Osteocyte (in vitro differentiated cells): ENCODE measurements around the gene KLK7. TPM values are rescaled to one million over a fixed set of nuclear protein-coding genes. Genes with fewer than 3 reads are reported as not detected.
"Not testable (repeated sequence)": the region's sequence is repeated elsewhere in the genome, so short reads cannot be mapped to it uniquely, and the experiment has no call there.

Source experiments
- DNase-seq: peaks from one replicate; pipeline ENCODE4 v3.0.0; 2021; ENCODE audit warnings: mixed read lengths; ENCODE audit not compliant: unreplicated experiment; ENCODE audit errors: extremely low spot score
- H3K27ac Mint-ChIP-seq: one replicate; pipeline ENCODE4 v1.8.0; 2021; ENCODE audit warnings: mild to moderate bottlenecking, mixed read lengths; ENCODE audit not compliant: unreplicated experiment
- H3K27me3 Mint-ChIP-seq: one replicate; pipeline ENCODE4 v1.8.0; 2021; ENCODE audit warnings: mixed read lengths; ENCODE audit not compliant: unreplicated experiment
- H3K36me3 Mint-ChIP-seq: one replicate; pipeline ENCODE4 v1.8.0; 2021; ENCODE audit warnings: mixed read lengths; ENCODE audit not compliant: unreplicated experiment
- H3K4me1 Mint-ChIP-seq: one replicate; pipeline ENCODE4 v1.8.0; 2021; ENCODE audit warnings: mixed read lengths; ENCODE audit not compliant: unreplicated experiment
- H3K4me3 Mint-ChIP-seq: one replicate; pipeline ENCODE4 v1.8.0; 2021; ENCODE audit warnings: mild to moderate bottlenecking, moderate library complexity, mixed read lengths; ENCODE audit not compliant: unreplicated experiment
- H3K9me3 Mint-ChIP-seq: one replicate; pipeline ENCODE4 v1.8.0; 2021; ENCODE audit warnings: mixed read lengths; ENCODE audit not compliant: unreplicated experiment
- total RNA-seq: library from RNA; stranded (reverse); gene quantifications from 2 replicates; pipeline ENCODE4 v1.2.1, GENCODE V29; 2021
- TF ChIP-seq, protein P1 (sequence below): fragments of 200-600 bp; sonication (generic); IDR thresholded peaks from 2 replicates; pipeline ENCODE4 v1.5.0; 2021; ENCODE audit warnings: antibody characterized with exemption, mild to moderate bottlenecking, moderate library complexity

Gene KLK7
- total RNA-seq, 1 donor from 2014 or later = not detected

DNA sequence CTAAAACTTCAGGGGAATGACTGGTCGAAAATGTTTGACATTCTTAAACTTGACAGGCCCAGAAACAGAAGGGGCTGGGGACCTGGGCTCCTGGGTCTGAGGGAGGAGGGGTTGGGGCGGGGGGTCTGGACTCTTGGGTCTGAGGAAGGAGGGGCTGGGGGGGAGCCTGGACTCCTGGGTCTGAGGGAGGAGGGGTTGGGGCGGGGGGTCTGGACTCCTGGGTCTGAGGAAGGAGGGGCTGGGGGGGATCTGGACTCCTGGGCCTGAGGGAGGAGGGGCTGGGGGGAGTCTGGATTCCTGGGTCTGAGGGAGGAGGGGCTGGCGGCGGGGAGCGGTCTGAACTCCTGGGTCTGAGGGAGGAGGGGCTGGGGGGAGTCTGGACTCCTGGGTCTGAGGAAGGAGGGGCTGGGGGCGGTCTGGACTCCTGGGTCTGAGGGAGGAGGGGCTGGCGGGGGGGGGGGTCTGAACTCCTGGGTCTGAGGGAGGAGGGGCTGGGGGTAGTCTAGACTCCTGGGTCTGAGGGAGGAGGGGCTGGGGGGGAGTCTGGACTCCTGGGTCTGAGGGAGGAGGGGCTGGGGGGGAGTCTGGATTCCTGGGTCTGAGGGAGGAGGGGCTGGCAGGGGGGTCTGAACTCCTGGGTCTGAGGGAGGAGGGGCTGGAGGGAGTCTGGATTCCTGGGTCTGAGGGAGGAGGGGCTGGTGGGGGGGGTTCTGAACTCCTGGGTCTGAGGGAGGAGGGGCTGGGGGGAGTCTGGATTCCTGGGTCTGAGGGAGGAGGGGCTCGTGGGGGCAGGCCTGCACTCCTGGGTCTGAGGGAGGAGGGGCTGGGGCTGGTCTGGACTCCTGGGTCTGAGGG, 8.8 kb downstream of the KLK7 start:
- H3K4me3 Mint-ChIP-seq = no peak overlapping the region
- H3K36me3 Mint-ChIP-seq = no peaks in the 10 kb centered on the region
- H3K27me3 Mint-ChIP-seq = no peaks in the 10 kb centered on the region
- TF ChIP-seq, protein P1, sequence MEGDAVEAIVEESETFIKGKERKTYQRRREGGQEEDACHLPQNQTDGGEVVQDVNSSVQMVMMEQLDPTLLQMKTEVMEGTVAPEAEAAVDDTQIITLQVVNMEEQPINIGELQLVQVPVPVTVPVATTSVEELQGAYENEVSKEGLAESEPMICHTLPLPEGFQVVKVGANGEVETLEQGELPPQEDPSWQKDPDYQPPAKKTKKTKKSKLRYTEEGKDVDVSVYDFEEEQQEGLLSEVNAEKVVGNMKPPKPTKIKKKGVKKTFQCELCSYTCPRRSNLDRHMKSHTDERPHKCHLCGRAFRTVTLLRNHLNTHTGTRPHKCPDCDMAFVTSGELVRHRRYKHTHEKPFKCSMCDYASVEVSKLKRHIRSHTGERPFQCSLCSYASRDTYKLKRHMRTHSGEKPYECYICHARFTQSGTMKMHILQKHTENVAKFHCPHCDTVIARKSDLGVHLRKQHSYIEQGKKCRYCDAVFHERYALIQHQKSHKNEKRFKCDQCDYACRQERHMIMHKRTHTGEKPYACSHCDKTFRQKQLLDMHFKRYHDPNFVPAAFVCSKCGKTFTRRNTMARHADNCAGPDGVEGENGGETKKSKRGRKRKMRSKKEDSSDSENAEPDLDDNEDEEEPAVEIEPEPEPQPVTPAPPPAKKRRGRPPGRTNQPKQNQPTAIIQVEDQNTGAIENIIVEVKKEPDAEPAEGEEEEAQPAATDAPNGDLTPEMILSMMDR = no peak
- no peaks in the 10 kb centered on the region for H3K4me1 Mint-ChIP-seq
- no peaks in the 10 kb centered on the region for H3K9me3 Mint-ChIP-seq
- DNase-seq = no peak
- no peak overlapping the region for H3K27ac Mint-ChIP-seq

DNA sequence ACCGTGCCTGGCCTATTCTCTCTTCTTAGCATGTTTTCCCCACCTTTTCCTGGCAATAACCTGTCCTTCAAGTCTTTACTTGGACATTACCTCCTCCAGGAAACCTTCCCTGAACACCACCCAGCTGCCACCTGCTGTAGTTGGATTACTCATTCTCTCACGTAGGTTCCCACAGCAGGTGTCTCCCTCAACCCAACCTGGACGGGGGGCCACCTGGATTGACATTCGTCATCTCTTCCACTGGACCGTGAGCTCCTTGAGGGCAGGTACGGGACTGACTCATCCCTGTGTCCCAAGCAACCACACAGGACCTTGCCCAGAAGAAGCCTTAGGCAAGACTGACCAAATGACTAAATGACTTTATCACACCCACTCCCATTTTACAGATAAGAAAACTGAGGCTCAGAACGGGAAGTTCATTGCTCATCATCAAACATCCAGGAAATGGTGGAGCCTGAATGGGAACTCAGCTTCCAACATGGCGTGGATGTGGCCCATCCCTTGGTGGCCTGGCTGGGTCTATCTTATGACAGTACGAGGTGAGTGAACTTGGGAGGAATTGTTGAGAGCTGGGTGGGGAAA, 10.8 kb downstream of the KLK7 start:
- TF ChIP-seq, protein P1 = no peak
- DNase-seq = no peak

GRCh38 chr19:50969810-50970209, 13.9 kb downstream of the KLK7 start:
- not testable (repeated sequence) for DNase-seq, H3K27me3 Mint-ChIP-seq, H3K4me3 Mint-ChIP-seq, H3K36me3 Mint-ChIP-seq, H3K4me1 Mint-ChIP-seq, H3K9me3 Mint-ChIP-seq, H3K27ac Mint-ChIP-seq

More for the DNA sequence above, 10.8 kb downstream of the KLK7 start:
- H3K4me3 Mint-ChIP-seq = no peak overlapping the region
- H3K9me3 Mint-ChIP-seq = no peaks in the 10 kb centered on the region
- H3K36me3 Mint-ChIP-seq = no peaks in the 10 kb centered on the region
- no peaks in the 10 kb centered on the region for H3K4me1 Mint-ChIP-seq
- H3K27me3 Mint-ChIP-seq = peaks cover 2% of the 10 kb centered on the region
- no peak overlapping the region for H3K27ac Mint-ChIP-seq

DNA sequence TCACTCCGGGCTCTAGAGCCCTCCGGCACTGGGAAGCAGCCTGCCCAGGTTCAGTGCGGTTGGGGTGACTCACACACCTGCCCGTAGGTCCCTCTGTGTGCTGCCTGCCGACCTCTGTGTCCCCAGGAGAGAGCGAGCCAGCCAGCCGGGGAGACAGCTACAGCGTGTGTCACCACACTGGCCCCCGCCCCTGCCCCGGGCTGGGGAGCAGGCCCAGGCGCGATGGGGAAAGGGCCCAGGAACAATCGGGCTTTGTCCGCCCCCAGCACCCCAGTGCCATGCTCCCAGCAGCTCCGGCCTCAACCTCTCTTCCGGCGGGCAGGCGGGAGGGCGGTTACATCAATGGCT, 14.3 kb downstream of the KLK7 start, which contains the start of gene KLK6:
Gene KLK6 (minus strand): TSS at position 179 of the 348 bp plus-strand sequence. CDS start 1,487 bp downstream, outside the sequence.
- no peak for DNase-seq
- Mint-ChIP-seq H3K9me3 (peaks cover 5% of the 10 kb centered on the region), H3K4me1 (no peaks in the 10 kb centered on the region), H3K36me3 (no peaks in the 10 kb centered on the region), H3K27ac (no peak within 1 kb of the TSS), H3K4me3 (no peak within 1 kb of the TSS), H3K27me3 (peaks cover 2% of the 10 kb centered on the region)
- TF ChIP-seq, protein P1 = no peak

GRCh38 chr19:50968716-50969412, 14.9 kb downstream of the KLK7 start:
- DNase-seq = no peak
- no peak overlapping the region for H3K27ac Mint-ChIP-seq

More at GRCh38 chr19:50968716-50969412, 14.9 kb downstream of the KLK7 start:
- Mint-ChIP-seq H3K4me1 (no peaks in the 10 kb centered on the region), H3K36me3 (no peaks in the 10 kb centered on the region), H3K4me3 (no peak overlapping the region), H3K27me3 (peaks cover 2% of the 10 kb centered on the region), H3K9me3 (peaks cover 10% of the 10 kb centered on the region)
- TF ChIP-seq, protein P1 = no peak
